DMS53 treated with DMSO at 0.1 percent for 48 hours (cell line): ENCODE data around the gene KRT31.
"Not testable (repeated sequence)": the region's sequence is repeated elsewhere in the genome, so short reads cannot be mapped to it uniquely, and the experiment has no call there.

Source experiments
- DNase-seq: peaks from one replicate; lab custom pipeline; 2025; ENCODE audit not compliant: unreplicated experiment; lab: John Stamatoyannopoulos, UW

KRT31 gene

DNA sequence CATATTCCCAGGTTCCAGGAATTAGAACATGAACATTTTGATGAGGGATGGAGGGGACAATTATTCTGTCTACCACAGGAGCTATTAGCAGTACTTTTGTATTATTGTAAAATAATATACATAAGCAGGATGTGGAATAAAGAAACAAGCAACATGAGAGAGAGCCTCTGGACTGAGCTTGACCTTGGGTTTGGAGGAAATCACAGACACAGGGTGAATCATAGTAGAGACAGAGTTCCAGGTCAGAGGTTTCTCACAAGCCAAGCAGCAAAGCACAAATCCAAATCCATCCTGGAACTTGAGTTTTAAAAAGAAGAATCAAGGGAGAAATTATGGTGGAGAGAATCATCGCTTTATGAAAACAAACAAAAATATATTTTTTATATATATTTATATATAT, 5.1 kb downstream of the KRT31 start:
- DNase-seq, result no peak

- no peak for DNase-seq
Measured at GRCh38 chr17:41391535-41391934, 5.9 kb downstream of the KRT31 start.

DNA sequence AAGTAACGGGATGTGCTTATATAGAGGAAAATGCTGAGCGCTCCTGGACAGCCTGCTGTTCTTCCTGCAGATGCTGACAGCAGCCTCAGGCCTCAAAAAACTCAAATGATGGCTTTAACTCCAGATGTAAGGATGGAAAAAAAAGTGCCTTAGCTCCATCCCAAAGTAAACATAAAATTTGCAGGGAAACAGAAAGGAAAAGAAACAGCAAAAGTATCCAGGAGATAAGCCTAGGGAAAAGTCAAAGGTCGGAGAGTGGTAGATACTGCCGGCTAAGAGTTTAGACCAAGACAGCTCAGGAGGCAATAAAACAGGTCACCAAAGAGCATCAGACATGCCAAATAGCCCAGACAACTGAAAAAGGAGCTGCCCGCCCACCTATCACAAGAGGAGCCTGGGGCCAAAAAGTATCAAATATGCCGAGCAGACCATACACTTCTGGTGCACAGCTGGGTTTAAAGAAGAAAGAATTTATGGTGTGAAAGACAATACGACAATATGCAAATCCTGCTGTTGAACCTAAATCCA, 6.9 kb downstream of the KRT31 start:
- no peak for DNase-seq

DNA sequence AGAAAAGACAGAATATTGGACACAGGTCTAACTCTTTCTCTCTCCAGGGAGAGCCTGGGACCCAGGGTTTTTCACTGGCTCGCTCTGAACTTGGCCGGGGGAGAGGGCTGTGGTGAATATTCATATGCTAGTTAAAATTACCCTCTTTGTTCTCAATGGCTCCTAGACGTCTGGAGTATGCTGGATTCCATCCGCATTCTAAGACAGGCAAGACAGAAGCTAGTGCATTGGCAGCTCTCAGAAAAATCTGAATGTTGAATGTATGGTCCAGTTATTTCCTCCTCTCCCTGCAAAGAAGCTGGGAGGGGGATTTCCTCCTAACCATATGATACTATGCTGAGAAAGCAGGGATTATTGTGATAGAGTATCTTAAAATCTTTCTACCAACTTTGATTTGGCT, 9.7 kb downstream of the KRT31 start:
- no peak for DNase-seq

DNA sequence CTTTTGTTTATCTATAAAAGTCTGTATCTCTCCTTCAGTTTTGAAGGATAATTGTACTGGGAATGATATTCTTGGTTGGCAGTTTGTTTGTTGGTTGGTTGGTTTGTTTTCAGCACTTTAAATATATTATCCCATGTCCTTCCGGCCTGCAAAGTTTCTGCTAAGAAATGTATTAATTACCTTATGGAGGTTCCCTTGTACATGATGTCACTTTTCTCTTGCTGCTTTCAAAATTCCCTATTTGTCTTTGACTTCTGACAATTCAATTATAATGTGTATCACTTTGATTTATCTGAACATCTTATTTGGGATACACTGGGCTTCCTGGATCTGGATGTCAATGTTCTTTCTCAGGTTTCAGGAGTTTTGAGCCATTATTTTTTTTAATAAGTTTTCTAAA, 11.2 kb downstream of the KRT31 start:
- DNase-seq, result no peak

GRCh38 chr17:41383690-41384089, 13.7 kb downstream of the KRT31 start:
- DNase-seq, result no peak

DNA sequence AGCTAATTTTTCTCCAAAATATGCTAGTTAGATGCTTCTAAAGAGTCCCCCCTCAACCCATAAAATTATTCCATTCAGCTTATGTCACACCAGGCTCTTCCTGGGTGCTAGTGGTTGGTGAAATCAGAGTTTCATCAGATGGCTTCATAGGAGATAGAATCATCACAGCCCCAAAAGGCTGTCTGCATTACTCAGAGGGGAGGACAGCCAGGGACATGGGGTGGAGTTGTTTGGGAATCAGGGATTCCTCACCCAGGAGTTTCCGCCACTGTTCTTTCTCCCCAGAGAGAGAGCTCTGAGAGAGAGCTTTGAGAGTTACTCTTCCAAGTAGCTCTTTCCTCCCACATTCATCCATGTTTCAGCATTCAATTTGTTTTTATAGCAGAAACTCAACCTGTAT, 15.0 kb downstream of the KRT31 start:
- no peak for DNase-seq

DNA sequence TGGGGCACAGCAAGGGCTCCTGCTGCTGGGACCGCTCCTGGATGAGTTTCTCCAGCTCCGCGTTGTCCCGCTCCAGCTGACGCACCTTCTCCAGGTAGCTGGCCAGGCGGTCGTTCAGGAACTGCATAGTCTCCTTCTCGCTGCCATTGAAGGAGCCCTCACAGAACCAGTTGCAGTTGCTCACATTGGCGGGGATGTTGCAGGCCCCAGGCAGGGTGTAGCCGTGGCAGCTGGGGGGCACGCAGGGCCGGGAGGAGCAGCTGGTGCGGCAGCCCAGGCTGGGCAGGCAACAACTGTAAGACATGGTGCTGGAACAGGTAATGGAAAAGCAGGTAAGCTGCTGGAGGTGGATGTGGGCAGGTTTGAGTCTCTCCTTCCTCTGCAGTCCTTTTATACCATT, 15.5 kb downstream of the KRT31 start, which contains the start of gene KRT34:
TSS of gene KRT34 (minus strand) at position 364 of the 400 bp plus-strand sequence. CDS start at position 304, 60 bp downstream.
- DNase-seq, result not testable (repeated sequence)

- DNase-seq, result not testable (repeated sequence)
Measured at GRCh38 chr17:41380091-41380490, 17.3 kb downstream of the KRT31 start.

- no peak for DNase-seq
Measured at GRCh38 chr17:41377546-41377945, 19.9 kb downstream of the KRT31 start.

GRCh38 chr17:41369713-41370112, 27.7 kb downstream of the KRT31 start, which contains the start of gene KRT33B:
Gene KRT33B, minus strand, starts transcription at chr17:41369813. Its CDS starts 63 bp downstream, at chr17:41369750.
- no peak for DNase-seq

- DNase-seq, result no peak
Measured at GRCh38 chr17:41369023-41369422, 28.4 kb downstream of the KRT31 start.

DNA sequence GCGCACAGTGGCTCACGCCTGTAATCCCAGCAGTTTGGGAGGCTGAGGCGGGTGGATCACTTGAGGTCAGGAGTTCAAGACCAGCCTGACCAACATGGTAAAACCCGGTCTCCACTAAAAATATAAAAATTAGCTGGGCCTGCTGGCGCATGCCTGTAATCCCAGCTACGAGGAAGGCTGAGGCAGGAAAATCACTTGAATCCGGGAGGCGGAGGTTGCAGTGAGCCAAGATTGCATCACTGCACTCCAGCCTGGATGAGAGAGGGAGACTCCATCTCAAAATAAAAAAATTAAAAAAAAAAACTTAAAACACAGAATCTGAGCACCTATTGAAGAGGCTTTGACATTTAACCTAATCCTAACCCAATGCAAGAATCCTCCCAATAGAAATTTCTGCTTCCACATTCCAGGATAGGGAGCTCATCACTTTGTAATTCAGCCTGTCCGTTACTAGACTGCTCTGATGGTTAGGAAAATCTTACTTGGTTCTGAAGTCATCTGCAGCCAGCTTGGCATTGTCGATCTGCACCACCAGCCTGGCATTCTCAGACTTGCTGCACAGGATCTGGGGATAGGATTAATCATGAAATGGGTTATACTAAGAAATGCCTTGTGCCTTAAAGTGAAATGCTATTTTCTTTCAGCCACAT, 29.9 kb downstream of the KRT31 start:
- no peak for DNase-seq

GRCh38 chr17:41366070-41366469, 31.3 kb downstream of the KRT31 start:
- DNase-seq, result no peak

DNA sequence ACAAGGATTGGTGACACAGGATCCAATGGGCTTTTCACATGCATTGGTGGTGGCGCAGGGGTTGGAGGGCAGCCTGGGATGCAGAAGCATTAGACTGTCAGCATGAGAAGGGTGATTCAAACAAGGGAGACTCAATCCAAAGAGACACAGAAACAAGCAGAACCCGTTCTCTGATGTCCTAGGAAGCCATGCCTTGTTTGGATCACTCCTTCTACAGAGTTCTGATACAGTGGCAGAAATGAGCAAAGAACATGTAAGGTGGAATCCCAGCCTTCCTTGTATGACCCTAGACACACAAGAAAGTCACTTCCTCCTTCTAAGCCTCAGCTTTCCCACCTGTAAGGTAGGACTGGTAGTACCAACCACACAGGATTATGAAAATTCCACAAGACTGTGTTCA, 33.5 kb downstream of the KRT31 start:
- no peak for DNase-seq

DNA sequence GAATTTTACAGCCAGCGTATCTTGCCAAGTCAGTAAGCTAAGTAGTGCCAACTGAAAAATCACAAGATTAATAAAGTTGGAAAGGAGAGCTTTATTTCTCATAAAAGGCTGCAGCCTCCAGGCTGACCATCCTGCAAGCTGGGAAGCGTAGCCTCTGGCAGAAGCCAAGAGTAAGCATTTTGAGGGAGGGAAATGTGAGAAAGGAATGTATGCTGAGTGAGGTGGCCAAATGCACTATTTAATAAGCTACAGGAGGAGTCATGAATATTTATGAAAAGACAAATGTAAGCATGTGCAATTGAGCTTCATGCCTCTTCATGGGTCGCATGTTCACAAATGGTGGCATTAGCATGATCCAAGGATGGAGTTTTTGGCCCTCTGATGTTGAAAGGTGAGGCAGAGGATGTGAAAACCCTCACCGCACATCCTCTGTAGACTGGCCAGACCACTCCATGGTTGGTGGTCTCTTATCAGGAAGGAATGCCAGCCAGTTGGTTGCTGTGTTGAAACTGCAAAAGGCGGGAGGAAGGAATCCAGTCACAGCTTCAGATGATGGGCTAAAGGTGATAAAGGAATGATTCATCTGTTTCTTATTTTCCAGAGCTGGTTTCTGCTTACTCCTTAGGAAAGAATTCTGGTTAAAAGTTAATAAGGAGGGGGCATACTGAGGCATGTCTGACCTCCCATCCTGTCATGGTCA, 37.0 kb downstream of the KRT31 start:
- no peak for DNase-seq

DNA sequence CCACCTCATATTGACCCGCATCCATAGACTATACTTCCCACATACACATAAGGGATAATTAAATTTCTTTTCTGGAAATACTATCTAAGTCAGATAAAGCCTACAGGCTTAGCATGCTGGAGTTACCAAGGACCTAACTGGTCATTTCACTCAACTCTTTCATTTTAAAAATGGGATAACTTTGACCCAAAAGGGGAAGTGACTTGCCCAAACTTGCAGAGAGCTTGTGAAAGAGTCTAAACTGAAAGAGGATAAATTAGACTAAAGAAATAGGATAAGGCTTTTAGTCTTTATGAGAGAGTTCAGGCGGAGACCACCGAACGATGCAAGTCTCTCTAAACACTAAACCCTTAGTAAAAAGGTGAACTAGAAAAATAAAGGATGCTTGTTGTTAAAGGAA, 42.9 kb downstream of the KRT31 start:
- no peak for DNase-seq

GRCh38 chr17:41352597-41353366, 44.6 kb downstream of the KRT31 start:
- DNase-seq, result no peak

- no peak for DNase-seq
Measured at GRCh38 chr17:41351177-41351576, 46.2 kb downstream of the KRT31 start.

DNA sequence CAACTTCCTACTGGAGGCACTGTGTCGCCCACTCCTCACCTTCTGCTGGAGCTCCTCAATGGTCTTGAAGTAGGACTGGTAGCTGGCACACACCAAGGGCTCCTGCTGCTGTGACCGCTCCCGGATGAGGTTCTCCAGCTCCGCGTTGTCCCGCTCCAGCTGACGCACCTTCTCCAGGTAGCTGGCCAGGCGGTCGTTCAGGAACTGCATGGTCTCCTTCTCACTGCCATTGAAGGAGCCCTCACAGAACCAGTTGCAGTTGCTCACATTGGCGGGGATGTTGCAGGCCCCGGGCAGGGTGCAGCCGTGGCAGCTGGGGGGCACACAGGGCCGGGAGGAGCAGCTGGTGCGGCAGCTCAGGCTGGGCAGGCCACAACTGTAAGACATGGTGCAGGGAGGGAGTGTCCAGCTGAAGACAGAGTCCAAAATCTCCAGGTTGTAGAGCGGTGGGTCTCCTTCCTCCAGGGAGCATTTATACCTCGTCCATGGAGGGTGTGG, 47.0 kb downstream of the KRT31 start, which contains the start of gene KRT33A:
TSS of gene KRT33A (minus strand) at position 448 of the 498 bp plus-strand sequence. CDS start at position 387, 61 bp downstream.
- DNase-seq, result not testable (repeated sequence)
